Body of pancreas (tissue), 4 donors: ENCODE results near the gene DEDD2.
A peak's percentile ranks its signal among the peaks of the same experiment; 100 is the strongest.

Experiments used
- POLR2A ChIP-seq, 3 donors: fragments of 450-650 bp; IDR thresholded peaks; one replicate each; pipeline ENCODE4 v1.6.1; 2016; ENCODE audit warnings: antibody characterized with exemption in 3 of 3, mild to moderate bottlenecking in 2 of 3
- TF ChIP-seq, protein P1 (sequence below), 7 experiments: fragments of 450-650 bp in 4 of 7; fragments of 200-600 bp in 3 of 7; sonication (generic) in 3 of 7; IDR thresholded peaks; one replicate each; pipeline ENCODE4 v1.5.1; 2016 to 2019; ENCODE audit warnings: antibody characterized with exemption in 7 of 7

DNA sequence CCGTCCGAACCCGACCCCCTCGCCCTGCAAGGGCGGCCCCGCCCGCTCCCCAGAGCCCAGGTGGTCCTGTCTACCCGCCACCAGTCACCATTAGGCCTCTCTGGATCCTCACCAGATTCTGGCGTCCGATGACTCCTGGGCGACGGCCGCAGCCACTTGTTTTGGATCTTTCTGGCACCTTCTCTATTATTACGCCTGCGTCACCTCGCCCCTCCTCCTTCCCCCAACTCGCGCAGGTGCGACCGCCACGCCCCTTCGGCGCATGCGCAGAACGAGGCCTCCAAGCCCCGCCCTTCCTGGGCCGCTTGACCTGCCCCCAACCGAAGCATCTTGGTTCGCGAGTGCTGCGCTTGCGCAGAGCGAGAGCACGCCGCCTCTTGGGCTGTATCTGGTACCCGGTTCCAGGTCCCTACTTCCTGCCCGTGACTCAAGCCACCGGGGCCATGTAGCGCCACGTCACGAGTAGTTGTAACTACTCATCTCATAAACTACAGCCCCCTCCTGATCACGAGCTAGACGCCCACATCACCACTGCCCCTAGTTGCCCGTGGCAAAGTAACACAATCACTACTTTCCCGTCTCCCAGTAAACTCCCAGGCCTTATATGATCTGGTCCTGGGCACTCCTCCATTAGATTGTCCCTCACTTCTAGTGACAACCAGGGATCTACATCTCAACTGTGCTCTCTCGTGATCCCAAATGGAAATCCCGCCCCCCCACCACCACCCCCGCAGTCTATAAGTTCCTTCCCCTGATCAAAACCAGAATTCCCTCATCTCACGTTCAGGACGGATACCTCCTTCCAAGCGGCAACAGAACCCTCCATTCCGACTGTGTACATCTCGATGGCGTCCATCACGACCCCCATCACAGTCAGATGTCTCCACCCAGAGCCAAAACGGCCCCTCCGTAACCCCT lies at the start of gene DEDD2:
- TF ChIP-seq, protein P1, sequence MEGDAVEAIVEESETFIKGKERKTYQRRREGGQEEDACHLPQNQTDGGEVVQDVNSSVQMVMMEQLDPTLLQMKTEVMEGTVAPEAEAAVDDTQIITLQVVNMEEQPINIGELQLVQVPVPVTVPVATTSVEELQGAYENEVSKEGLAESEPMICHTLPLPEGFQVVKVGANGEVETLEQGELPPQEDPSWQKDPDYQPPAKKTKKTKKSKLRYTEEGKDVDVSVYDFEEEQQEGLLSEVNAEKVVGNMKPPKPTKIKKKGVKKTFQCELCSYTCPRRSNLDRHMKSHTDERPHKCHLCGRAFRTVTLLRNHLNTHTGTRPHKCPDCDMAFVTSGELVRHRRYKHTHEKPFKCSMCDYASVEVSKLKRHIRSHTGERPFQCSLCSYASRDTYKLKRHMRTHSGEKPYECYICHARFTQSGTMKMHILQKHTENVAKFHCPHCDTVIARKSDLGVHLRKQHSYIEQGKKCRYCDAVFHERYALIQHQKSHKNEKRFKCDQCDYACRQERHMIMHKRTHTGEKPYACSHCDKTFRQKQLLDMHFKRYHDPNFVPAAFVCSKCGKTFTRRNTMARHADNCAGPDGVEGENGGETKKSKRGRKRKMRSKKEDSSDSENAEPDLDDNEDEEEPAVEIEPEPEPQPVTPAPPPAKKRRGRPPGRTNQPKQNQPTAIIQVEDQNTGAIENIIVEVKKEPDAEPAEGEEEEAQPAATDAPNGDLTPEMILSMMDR (IDR thresholded peaks at IDR 0.05): peak in 1 of 7 experiments; percentile 1
- TF ChIP-seq POLR2A (IDR thresholded peaks at IDR 0.05): peak; percentile 82 to 93 (median 92)
